ENCODE measurements around the gene MEGF9.
A peak's percentile ranks its signal among the peaks of the same experiment; 100 is the strongest.

MEGF9 gene

DNA sequence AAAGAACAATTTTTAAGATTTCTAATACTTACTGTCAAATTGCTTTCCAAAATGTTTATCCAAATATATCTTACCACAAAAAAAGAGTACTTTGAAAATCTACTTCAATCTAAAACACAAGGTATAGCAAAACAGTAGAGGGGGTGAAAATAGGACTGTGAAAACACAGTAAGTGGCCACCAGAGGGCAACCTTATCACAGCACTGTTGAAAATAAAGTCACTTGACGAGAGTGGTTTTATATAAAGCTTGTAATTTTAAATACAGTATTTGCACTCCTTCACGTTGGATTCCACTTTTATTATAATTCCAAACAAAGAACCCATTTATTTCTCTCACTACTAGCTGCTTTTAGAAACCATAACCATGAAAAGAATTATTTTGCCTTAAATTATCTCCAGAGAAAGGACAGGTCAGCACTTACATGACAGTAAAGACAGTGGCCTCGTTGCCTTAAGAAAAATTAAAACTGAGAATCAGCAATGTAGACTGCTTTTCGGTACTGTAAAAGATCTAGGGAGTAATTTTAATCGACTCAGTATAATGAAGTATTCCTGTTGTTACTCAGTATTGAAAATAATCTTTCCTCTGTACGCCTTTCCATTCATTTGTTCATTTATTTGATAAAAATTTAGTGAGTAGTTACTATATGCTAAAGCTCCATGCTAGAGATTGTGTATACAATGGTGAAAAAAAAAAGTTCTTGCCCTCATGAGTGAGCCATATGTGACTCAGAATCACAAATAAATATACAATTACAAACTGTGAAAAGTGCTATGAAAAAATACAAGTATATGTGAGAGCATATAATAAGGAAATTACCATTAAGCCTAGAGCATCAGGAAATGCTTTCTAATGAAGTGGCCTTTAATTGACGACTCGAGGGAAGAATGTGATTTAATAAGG, 94.3 kb downstream of the MEGF9 start:
- DNase-seq, result peak; percentile 60

DNA sequence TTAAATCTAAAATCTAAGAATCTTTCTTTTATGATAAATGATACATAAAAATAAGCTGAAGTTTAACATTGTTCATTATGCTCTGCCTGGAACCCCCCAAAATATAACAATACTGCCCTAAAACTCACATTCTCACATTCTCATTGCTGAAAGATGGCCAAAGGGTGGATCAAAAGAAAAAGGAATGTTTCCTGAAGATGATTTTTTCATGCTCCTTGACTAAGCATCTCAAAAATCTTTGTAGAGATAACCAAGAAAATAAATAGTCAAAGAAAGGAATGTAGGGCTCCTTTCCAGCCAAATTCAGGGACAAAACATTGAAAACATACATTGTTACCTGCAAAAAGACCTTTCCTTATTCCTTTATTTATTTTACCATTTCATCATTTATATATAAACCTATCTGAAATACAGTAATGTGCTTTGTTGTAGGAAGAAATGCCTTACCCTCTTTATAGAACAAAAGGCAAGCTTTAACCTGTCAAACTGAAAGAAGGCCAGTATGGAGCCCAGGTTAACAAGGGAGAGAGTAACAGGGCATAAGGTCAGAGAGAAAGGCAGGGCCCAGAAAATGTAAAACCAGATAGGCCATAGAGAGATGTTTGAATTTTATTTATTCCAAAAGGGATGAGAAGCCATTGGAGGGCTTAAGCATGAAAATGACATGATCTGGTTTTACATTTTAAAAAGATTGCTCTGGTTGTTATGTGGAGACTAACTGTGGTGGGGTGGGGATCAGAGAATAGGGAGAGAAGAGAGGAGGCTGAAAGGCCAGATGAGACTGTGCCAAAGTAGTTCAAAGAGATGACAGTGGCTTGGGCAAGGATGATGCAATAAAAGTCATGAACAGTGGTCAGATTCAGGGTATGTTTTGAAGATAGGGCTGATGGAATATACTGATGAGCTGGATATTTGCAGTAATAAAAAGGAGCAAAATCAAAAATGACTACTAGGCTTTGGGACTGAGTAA, 97.0 kb downstream of the MEGF9 start:
- DNase-seq, result no peak

DNA sequence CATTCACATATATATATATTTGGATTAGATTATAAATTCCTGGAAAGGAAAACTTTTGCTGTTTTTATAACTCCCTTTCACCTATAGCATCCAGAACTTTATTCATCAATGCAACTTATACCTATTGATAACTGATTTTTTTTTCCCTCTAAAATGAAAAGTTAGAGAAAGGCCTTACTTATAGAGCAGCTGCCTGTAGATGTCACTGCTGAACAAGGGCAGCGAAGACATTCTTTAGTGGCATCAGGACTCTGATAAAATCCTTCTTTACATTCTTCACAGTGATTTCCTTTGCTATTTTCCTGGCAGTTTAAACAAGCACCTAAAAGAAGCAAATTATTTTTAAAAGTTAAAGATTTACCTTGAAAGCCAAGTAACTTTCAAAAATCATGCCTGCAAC, 102.1 kb downstream of the MEGF9 start:
- DNase-seq, result no peak

DNA sequence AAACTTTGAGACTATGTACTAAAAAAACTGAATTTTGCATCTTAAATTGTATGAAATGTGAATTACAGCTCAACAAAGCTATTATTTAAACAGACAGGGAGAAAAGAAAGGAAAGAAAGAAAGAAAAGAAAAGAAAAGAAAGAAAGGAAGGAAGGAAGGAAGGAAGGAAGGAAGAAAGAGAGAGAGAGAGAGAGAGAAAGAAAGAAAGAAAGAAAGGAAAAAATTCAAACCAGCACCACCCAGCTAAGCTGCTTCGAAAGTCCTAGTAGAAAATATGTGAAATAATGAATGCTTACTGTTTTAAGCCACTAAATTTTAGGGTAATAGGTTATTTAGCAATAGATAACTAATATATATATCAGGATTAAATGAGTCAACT, 102.6 kb downstream of the MEGF9 start:
- DNase-seq, result no peak

DNA sequence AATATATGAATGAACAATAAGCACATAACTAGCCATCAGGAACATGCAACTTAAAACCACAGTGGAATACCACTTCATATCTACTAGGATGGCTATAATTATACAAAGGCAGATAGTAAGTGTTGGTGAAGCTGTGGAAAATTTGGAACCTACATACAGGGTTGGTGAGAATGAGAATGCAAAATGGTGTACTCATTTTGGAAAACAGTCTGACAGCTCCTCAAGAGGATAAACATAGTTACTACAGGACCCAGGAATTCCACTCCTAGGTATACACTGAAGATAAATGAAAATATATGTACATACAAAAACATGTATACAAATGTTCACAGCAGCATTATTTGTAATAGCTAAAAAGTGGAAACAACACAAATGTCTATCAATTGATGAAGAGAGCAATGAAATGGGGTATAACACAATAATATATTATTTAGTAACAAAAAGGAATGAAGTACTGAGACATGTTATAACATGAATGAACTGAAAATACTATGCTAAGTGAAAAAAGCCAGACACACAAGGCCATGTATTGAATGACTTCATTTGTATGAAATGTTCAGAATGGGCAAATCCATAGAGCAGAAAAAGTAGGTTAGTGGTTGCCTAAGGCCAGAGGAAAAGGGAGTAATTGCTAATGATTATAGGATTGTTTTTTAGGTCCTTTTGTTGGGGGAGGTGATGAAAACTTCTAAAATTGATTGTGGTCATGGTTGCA, 103.1 kb downstream of the MEGF9 start:
- no peak for DNase-seq

DNA sequence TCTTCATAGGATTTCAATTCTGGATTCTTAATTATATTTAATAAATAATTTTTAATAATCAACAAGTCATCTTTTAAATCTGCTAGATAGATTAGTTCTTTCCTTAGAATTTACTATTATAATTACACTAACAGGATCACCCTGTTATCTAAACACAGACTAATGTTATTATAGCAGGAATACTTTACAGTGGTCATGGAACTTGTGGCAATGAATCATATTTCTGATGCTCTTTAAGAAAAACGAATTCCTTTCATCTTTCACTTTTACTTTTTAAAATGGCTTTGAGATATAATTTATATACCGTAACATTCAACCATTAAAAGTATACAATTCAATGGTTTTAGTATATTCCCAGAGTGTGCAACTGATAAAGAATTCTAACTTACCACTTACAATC, 104.6 kb downstream of the MEGF9 start:
- DNase-seq, result no peak

DNA sequence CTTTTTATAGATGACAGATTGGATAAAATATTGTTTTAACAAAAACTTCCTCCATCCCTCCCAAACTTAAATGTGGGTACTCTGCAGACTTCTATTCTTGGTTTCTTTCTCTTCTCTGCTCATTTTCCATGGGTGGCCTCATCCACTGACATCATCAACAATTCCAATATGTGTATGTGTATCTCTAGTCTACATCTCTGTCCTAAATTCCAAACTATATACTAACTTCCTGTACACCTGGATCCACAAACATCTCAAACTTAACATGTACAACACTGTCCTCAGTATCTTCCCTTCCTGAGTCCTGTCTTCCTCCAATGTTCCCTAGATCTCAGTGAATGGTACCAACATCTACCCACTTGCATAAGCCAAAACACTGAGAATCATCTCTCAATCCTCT, 105.8 kb downstream of the MEGF9 start:
- no peak for DNase-seq

DNA sequence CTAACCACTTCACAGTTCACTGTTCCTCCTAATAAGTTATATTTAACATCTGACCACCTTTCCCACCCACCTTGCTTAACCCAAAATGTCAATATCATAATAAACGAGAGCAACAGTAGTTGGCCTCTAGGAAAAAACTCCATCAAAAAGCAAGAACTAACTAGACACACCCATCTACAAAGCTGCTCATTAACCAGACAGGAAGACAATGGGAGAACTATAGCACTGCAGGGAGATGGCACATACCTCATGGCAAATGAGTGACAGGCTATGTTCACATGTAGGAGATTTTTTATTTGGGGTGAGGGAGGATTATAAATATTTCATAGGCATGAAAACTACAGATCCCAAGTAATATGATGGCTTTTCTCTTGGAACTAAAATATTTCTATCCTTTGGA, 110.7 kb downstream of the MEGF9 start:
- DNase-seq, result no peak

DNA sequence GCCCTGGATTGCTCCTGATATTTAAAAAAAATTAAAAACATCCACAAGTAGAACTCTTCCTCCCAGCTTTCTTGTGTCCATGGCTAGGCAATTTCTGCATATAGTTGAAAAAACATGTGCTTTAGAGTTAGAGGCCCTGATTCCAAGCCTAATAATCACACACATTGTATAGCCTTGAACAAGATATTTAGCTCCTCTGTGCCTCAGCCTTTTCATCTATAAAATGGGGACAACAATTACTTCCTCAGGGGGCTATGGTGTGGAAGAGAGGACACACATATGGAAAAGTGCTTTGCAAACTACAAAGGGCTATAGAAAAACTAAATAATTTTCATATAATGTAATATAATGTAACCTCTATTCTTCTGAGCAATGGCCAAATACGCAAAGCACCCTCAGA, 111.3 kb downstream of the MEGF9 start:
- DNase-seq, result no peak

DNA sequence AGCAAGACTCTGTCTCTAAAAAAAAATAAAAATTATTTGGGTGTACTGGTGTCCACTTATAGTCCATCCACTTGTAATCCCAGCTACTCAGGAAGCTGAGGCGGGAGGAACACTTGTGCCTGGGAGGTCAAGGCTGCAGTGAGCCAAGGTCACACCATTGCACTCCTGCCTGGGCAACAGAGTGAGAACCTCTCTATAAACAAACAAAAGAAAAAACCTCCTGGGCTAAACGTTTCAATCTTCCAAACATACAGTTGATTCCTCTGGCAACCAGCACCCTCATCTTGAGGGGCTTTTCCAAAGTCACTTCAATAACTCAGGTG, 120.4 kb downstream of the MEGF9 start:
- no peak for DNase-seq

DNA sequence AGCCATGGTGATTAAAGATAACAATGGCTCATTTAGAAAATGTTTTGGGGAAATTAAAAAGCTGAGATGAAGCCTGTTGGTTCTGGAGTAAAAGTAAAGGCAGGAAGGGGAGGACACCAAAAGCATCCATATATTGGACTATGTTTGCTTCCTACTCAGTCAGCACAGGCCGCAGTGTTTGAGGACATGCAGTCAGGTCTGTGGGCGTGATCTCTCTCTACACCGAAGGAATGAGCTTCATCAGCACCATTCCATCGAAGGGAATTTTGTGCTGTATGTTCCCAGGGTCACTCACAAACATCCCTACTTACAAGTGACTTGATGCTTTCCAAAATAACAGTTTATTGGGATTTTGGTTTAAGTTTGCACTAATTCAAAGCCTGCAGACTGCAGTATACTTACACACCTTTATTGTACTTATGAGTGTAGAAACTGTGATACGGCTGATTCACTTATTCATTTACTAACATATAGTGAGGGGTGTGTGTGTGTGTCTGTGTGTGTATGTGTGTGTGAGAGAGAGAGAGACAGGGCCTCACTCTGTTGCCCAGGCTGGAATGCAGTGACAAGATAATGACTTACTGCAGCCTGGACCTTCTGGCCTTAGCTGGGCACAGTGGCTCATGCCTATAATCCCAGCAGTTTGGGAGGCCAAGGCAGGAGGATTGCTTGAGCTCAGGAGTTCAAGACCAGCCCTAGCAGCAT, 120.9 kb downstream of the MEGF9 start:
- DNase-seq, result no peak

DNA sequence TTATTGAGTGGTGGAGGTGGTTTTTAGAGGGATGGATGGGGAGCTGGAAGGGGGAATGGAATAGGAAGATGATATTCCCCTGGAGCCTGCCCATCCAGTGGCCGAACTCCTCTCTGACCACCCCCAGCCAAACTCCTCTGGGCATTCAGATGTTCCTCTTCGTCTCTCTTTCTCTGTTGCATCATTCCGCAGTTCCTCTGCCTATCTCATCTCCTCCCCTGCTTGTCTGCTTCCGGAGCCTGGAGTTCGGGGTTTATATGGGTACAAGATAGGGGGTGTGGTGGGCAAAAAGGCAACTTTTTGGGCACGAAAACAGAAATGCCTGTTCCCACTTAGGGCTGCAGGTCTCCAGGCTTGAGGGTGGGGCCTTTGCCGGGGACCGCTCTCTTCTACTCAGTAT, 122.1 kb downstream of the MEGF9 start:
- no peak for DNase-seq

DNA sequence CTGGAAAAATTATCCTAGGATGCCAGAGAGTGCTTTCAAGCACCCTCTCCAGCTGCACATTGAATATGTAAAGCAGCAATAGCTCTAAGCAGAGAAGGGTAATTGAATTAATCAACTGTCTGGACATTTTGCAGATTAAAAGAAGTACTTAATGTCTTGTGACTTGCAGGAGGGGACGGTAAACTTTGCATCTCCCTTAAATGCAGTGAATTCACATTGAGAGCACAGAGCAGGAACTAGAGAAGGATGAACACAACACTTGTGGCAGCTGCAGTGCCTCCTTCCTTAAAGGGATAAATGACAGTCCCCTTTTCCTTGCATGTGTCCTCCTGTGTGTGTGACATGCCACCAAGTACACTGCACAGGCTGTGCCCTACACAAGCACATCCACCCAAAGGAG, 126.9 kb downstream of the MEGF9 start:
- DNase-seq, result no peak

DNA sequence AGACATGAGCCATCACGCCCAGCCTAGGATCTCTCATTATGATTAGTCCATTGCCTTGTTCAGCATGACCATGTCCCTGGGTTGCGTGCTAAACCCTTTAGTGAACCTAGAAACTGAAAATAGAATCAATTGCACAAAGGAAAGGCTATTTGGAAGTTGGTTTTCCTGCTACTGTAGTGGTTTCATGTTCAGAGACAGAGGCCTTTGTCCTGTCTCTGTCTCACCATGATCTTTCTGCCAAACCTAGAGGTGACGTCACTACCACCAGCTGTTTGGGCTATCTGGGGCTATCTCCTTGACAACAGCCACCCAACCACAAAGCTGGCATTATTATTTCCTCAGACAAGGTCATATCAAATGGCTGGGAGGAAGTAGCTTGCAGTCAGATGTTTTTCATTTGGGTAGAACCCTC, 130.3 kb downstream of the MEGF9 start:
- peak; percentile 14 for DNase-seq

DNA sequence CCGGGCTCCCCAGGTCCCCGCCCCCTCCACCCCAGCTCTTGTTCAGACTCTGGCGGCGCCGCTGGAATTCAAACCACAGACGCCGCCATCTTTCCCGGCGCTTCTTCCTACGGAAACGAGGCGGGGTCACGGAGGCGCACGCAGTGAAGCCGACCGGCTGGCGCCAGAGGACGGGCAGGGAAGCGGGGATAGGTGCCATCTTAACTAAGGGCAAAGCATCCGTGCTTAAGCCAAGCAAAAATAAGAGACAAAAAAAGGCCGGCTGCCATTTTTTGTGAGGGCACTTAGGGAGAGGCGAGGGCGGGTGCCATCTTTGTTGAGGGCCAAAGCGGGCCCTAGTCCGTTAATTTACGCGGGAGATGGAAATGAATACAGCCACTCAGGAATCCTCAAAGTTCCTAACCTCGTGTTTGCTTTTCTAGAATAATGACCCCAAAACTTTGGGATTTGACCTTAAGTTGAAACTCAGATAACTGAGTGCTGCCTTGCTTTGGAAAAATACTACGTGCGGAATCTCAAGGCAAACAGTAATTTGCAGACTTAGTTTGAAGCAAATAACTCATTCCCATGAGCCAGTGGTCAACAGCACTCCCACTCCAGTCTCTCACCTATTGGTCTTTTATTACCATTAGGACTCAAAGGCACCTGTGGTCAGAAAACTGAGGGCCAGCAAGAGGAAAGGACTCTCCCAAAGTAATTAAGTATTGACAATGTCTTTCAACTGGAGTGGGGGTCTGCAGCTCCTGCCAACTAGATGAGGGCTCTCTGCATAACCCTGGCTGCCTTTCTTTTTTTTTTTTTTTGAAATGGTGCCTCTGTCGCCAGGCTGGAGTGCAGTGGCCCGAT, 134.0 kb downstream of the MEGF9 start, which contains the start of gene CDK5RAP2:
TSS of gene CDK5RAP2 (minus strand) at position 117 of the 846 bp plus-strand sequence. CDS start 189 bp downstream, outside the sequence.
- peak; percentile 93 for DNase-seq

DNA sequence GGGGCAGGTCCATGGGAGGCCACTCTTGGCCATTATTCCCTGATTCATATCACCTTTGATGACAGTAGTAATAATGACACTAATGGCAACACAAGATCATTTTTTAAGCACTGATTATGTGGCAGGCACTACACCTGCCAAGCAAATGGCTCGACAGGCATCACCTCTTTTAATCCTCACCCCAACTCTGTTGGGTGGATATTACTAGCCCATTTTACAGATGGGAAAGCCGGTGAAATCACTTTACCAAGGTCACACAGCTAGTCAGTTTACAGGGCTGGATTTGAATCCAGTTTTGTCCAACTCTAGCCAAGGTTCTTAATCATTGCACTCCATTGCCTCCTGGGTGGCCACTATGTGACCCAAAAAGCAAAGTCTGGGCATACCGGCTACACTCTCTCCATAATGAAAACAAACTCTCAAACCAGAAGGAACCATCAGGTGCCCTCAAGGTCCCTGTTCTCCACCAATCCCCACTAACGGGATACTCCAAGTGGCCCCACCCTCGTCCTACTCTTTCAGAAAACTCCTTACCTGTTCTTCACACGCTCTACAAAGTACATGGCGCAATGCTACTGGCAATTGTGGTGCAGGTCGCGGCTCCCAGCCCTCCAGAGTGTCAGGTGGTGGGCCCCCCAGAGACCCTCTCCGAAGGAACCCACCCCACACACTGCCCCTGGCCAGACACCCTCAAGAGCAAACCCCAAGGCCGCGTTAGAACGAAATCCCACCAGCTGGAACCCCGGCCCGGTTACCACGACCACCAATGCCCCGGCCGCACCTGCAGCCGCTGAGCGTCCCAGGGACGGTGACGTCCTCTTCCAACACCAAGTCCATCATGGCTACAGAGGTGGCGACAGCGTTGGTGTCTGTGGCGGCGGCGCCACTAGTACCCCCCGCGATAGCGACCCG, 134.9 kb downstream of the MEGF9 start:
- no peak for DNase-seq

DNA sequence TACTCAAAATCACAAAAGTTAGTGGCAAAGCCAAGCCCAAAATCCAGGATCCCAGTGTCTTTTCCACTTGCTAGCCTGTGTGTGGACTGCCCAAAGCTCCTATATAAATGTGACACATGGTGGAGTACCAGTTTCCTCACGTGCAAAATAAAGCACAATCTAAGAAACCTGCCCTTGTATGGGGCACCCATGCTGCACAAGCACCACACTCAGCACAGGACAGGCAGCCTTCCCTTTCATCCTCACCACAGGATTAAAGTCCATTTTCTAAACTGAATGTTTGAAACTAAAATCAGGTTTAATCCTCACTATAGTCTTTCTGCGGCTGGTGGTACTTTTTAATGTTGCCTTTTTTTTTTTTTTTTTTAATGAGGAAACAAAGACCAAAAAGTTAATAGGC, 139.8 kb downstream of the MEGF9 start:
- DNase-seq, result no peak

DNA sequence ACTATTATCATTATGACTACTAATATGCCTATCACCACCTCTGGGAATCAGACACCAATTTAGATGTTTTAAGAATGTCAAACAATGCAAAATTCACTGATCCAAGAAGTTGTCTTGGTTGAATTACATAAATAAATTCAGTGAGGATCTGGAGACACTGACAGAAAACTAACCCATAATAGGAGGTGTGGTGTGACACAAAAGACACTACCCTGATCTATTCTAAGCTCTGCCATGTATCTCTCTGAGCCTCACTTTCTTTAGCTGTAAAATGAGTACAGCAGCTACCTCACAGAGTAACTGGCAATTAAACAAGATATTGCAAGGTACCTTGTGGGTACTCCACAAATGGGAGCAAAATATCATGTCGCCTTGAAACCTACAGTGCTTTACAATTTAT, 141.8 kb downstream of the MEGF9 start:
- DNase-seq, result no peak

DNA sequence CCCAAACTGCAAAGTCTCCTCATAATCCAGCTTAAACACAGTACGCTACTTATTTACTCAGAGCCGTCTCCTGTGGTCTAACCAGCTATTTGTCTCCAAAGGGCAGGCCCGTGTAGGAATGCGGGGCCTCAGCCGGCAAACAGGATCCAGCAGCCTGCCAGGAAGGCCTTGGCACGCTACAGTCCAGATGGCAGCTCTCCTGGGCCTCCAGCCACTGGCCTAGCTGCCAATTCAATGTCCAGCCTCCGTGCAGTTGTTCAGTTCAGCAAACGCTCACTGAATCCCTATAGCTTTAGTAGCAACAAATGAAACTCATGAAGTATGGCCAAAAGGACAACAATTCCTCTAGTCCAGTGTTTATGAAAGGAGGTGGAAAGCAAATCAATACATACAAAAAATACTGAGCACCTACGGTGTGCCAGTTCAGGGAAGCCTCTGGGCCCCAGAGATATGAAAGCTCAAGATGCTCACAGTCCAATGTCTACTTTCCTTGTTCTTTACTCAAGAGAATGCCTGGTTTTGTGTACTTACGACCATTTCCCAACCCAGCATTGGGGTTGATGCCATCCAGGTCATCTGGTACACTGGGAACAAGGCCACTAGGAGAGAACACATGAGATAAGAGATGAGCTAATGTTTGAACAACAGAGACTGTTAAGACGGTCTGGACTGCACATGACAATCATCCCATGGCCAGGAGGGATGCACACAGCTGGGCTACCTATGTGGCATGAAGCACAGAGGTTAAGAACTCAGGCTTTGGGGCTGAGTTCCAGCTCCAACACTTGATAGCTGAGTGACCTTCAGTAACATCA, 142.6 kb downstream of the MEGF9 start:
- DNase-seq, result no peak

DNA sequence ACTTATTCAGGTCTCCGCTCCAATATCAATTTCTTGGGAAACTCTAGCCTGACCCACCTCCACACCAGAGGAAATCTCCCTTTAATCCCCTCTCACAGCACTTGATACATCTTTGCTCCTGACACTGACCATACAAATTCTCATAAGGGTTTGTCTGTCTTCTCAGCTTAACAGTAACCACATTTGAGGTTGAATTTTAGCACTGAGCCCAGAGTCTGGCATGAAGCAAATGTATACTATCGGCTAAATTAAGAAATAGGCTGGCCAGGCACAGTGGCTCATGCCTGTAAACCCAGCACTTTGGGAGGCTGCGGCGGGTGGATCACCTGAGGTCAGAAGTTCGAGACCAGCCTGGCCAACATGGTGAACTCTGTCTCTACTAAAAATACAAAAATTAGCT, 144.0 kb downstream of the MEGF9 start:
- DNase-seq, result no peak
